Vagina (tissue), 2 donors: ENCODE results near the gene CPT1A. TPM values are rescaled to one million over a fixed set of nuclear protein-coding genes. Genes with fewer than 3 reads are reported as not detected.

Source experiments
- DNase-seq, 2 donors: peaks; one replicate each; pipeline ENCODE4 v3.0.0-alpha.2; 2017; ENCODE audit errors: extremely low spot score in 2 of 2
- H3K27ac ChIP-seq: fragments of 200-600 bp; sonication (generic); one replicate; pipeline ENCODE4 v1.5.1; 2019
- H3K27me3 ChIP-seq: fragments of 200-600 bp; sonication (generic); one replicate; pipeline ENCODE4 v1.5.1; 2019
- H3K36me3 ChIP-seq, 2 donors: fragments of 200-600 bp; sonication (generic); one replicate each; pipeline ENCODE4 v1.5.1; 2017 to 2019
- H3K4me1 ChIP-seq: fragments of 200-600 bp; sonication (generic); one replicate; pipeline ENCODE4 v1.5.1; 2019
- H3K4me3 ChIP-seq, 2 donors: fragments of 200-600 bp; sonication (generic); 1 replicate in 1 of 2; 2 replicates in 1 of 2; pipeline ENCODE4 v1.5.1; 2016 to 2019
- H3K9me3 ChIP-seq: fragments of 200-600 bp; sonication (generic); one replicate; pipeline ENCODE4 v1.5.1; 2019
- CTCF ChIP-seq, 3 experiments: fragments of 450-650 bp in 2 of 3; fragments of 200-600 bp in 1 of 3; sonication (generic) in 1 of 3; IDR thresholded peaks; one replicate each; pipeline ENCODE4 v1.5.1; 2017 to 2019; ENCODE audit warnings: antibody characterized with exemption in 3 of 3, mild to moderate bottlenecking in 2 of 3, moderate library complexity in 2 of 3
- POLR2A ChIP-seq, 2 donors: fragments of 450-650 bp; IDR thresholded peaks; one replicate each; pipeline ENCODE4 v1.6.1; 2017; ENCODE audit warnings: antibody characterized with exemption in 2 of 2, mild to moderate bottlenecking in 2 of 2, moderate library complexity in 2 of 2
- POLR2AphosphoS5 ChIP-seq, 2 donors: sonication (generic); formaldehyde crosslinking; IDR thresholded peaks; one replicate each; pipeline ENCODE4 v1.9.0; 2017; ENCODE audit warnings: antibody characterized with exemption in 2 of 2, mild to moderate bottlenecking in 2 of 2, low read depth in 1 of 2; ENCODE audit not compliant: insufficient read depth in 1 of 2
- intact Hi-C: fragments of 100-400 bp; cut with DNase I; formaldehyde crosslinking; loops from one replicate; pipeline ENCODE4 v1.15.1; 2023
- total RNA-seq: library from RNA; depleted of rRNA; stranded (reverse); fragments of >200 nt; gene quantifications from one replicate; pipeline ENCODE4 v1.2.3, GENCODE V29; 2016

The CPT1A gene
- total RNA-seq, 1 donor from 2014 or later = 80.8 TPM

- no peaks in the 10 kb centered on the region for H3K4me1 ChIP-seq
- H3K36me3 ChIP-seq = peaks cover 0 to 58% of the 10 kb centered on the region in 2 donors
- no peaks in the 10 kb centered on the region for H3K9me3 ChIP-seq
- DNase-seq = no peak
- no peak for TF ChIP-seq POLR2A (IDR thresholded peaks at IDR 0.05)
- TF ChIP-seq CTCF (IDR thresholded peaks at IDR 0.05) = no peak
- TF ChIP-seq POLR2AphosphoS5 (IDR thresholded peaks at IDR 0.05; ENCODE audit: insufficient read depth in 1 of 2, low read depth in 1 of 2) = no peak
- no peak overlapping the region for H3K4me3 ChIP-seq
- no peak overlapping the region for H3K27ac ChIP-seq
- no peaks in the 10 kb centered on the region for H3K27me3 ChIP-seq
- intact Hi-C loops = no loop called here
Measured at GRCh38 chr11:68782711-68783110, 59.0 kb downstream of the CPT1A start.

GRCh38 chr11:68780829-68781228 is 60.9 kb downstream of the CPT1A start:
- TF ChIP-seq POLR2AphosphoS5 (IDR thresholded peaks at IDR 0.05; ENCODE audit: insufficient read depth in 1 of 2, low read depth in 1 of 2) (no peak), POLR2A (IDR thresholded peaks at IDR 0.05) (no peak), CTCF (IDR thresholded peaks at IDR 0.05) (no peak)
- Histone ChIP-seq H3K36me3 (peaks cover 7 to 77% of the 10 kb centered on the region in 2 donors), H3K9me3 (no peaks in the 10 kb centered on the region), H3K27me3 (no peaks in the 10 kb centered on the region), H3K4me1 (no peaks in the 10 kb centered on the region), H3K4me3 (no peak overlapping the region), H3K27ac (no peak overlapping the region)
- no peak for DNase-seq
- intact Hi-C loops = no loop called here

- Histone ChIP-seq H3K9me3 (no peaks in the 10 kb centered on the region), H3K27me3 (no peaks in the 10 kb centered on the region), H3K36me3 (peaks cover 7 to 91% of the 10 kb centered on the region in 2 donors), H3K4me1 (no peaks in the 10 kb centered on the region), H3K4me3 (no peak overlapping the region), H3K27ac (no peak overlapping the region)
- no peak for TF ChIP-seq CTCF (IDR thresholded peaks at IDR 0.05)
- TF ChIP-seq POLR2A (IDR thresholded peaks at IDR 0.05) = no peak
- no peak for TF ChIP-seq POLR2AphosphoS5 (IDR thresholded peaks at IDR 0.05; ENCODE audit: insufficient read depth in 1 of 2, low read depth in 1 of 2)
- intact Hi-C loops = no loop called here
- no peak for DNase-seq
Measured at GRCh38 chr11:68778205-68778604, 63.5 kb downstream of the CPT1A start.

GRCh38 chr11:68776442-68777235 is 65.1 kb downstream of the CPT1A start:
- no peak overlapping the region for H3K4me3 ChIP-seq
- peaks cover 7 to 94% of the 10 kb centered on the region in 2 donors for H3K36me3 ChIP-seq
- no peak overlapping the region for H3K27ac ChIP-seq
- no peak for TF ChIP-seq POLR2A (IDR thresholded peaks at IDR 0.05)
- no peak for TF ChIP-seq CTCF (IDR thresholded peaks at IDR 0.05)
- no peak for TF ChIP-seq POLR2AphosphoS5 (IDR thresholded peaks at IDR 0.05; ENCODE audit: insufficient read depth in 1 of 2, low read depth in 1 of 2)
- no peaks in the 10 kb centered on the region for H3K27me3 ChIP-seq
- no peaks in the 10 kb centered on the region for H3K4me1 ChIP-seq
- no peaks in the 10 kb centered on the region for H3K9me3 ChIP-seq
- DNase-seq = no peak
- intact Hi-C loops = no loop called here

- Histone ChIP-seq H3K4me3 (no peak overlapping the region), H3K9me3 (no peaks in the 10 kb centered on the region), H3K4me1 (no peaks in the 10 kb centered on the region), H3K36me3 (peaks cover 7 to 94% of the 10 kb centered on the region in 2 donors), H3K27ac (no peak overlapping the region), H3K27me3 (no peaks in the 10 kb centered on the region)
- TF ChIP-seq POLR2A (IDR thresholded peaks at IDR 0.05) (no peak), POLR2AphosphoS5 (IDR thresholded peaks at IDR 0.05; ENCODE audit: insufficient read depth in 1 of 2, low read depth in 1 of 2) (no peak), CTCF (IDR thresholded peaks at IDR 0.05) (no peak)
- DNase-seq = no peak
- intact Hi-C loops = no loop called here
Measured at GRCh38 chr11:68775951-68776388, 65.7 kb downstream of the CPT1A start.
